GM10266 (cell line): ENCODE data around the gene DSC3.

Experiments
- DNase-seq: peaks from one replicate; pipeline ENCODE4 v3.0.0; 2012; ENCODE audit errors: extremely low spot score
- CTCF ChIP-seq: IDR thresholded peaks from 2 replicates; pipeline ENCODE4 v1.5.1; 2012; ENCODE audit warnings: mild to moderate bottlenecking, low read depth; ENCODE audit not compliant: control insufficient read depth, insufficient read depth; ENCODE audit errors: missing control alignments

Gene DSC3

GRCh38 chr18:30954262-30954661, 88.3 kb downstream of the DSC3 start:
- DNase-seq, result no peak

GRCh38 chr18:30945761-30946160, 96.8 kb downstream of the DSC3 start:
- DNase-seq, result no peak

More at GRCh38 chr18:30954262-30954661, 88.3 kb downstream of the DSC3 start:
- no peak for TF ChIP-seq CTCF

GRCh38 chr18:30944773-30945417, 97.6 kb downstream of the DSC3 start:
- no peak for DNase-seq
- no peak for TF ChIP-seq CTCF

More at GRCh38 chr18:30945761-30946160, 96.8 kb downstream of the DSC3 start:
- no peak for TF ChIP-seq CTCF

- TF ChIP-seq CTCF, result no peak
- no peak for DNase-seq
These were observed 101.5 kb downstream of the DSC3 start for GRCh38 chr18:30940952-30941539.
